Frontal cortex (tissue), 4 donors: ENCODE measurements around the gene CACNB2. TPM values are rescaled to one million over a fixed set of nuclear protein-coding genes. Genes with fewer than 3 reads are reported as not detected.
"Not testable (repeated sequence)": the region's sequence is repeated elsewhere in the genome, so short reads cannot be mapped to it uniquely, and the experiment has no call there.

Experiments
- DNase-seq, 2 donors: peaks; one replicate each; pipeline ENCODE4 v3.0.0; 2012; ENCODE audit warnings: low spot score in 2 of 2
- FAIRE-seq: peaks from 2 replicates; lab custom pipeline; 2012; peaks lifted over from hg19 to GRCh38; lab: Jason Lieb, UNC
- total RNA-seq: library from RNA; depleted of rRNA; stranded (reverse); fragments of >200 nt; gene quantifications from one replicate; pipeline ENCODE4 v1.2.3, GENCODE V29; 2014
- donor health status: control.
- donor health status: control.
- donor health status: control.

Gene CACNB2
- total RNA-seq, 1 donor from 2014 or later = 10.6 TPM

DNA sequence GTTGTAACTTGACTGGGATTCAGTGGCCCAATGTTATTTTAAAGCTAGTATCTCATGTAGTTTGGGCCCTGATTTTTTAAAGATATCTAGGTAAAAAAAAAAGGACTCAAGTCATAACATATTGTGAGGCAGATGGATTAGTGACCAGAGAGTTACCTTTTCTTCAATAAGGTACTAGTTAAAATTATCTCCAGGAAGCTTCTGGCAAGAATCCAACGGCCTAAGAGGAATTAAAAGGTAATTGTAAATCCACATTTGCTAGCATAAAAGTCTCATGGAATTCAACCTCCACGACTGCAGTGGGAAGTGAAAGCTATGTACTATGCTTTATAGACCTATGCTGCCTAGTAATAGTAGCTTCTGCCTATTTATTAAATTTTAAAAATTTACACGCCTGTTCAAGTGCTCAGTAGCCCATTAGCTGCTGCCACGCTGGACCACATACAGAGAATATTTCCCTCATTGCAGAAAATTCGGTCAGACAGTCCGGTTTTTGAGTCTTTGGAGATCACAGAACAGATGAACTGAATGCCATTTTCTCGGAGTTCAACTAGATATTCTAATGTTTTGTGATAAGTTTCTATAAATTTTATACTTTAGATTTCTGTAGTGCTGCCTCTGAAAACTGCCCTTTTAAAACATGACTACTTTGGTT is 392.8 kb downstream of the CACNB2 start:
- no peak for FAIRE-seq
- no peak for DNase-seq

DNA sequence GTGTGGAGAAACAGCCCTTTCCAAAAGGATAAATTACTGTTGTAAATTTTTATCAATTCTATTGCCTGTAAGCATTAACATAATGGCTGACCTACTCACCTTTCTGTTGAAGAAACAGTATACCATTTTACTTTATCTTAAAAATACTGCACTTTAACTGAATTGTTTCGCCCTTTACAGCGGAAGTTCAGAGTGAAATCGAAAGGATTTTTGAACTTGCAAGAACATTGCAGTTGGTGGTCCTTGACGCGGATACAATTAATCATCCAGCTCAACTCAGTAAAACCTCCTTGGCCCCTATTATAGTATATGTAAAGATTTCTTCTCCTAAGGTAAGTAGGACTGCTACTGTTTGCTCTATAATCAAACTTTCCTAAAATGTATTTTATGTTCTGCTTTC is 393.7 kb downstream of the CACNB2 start:
- DNase-seq (no peak), FAIRE-seq (no peak)

- FAIRE-seq (no peak), DNase-seq (no peak)
Measured at GRCh38 chr10:18539335-18539734, 399.1 kb downstream of the CACNB2 start.

- no peak for FAIRE-seq
- DNase-seq = no peak
Measured at GRCh38 chr10:18540195-18540594, 400.0 kb downstream of the CACNB2 start.

GRCh38 chr10:18542832-18543231 is 402.6 kb downstream of the CACNB2 start:
- no peak for DNase-seq
- FAIRE-seq = no peak

GRCh38 chr10:18545621-18546305 is 405.5 kb downstream of the CACNB2 start:
- DNase-seq = no peak
- no peak for FAIRE-seq

DNA sequence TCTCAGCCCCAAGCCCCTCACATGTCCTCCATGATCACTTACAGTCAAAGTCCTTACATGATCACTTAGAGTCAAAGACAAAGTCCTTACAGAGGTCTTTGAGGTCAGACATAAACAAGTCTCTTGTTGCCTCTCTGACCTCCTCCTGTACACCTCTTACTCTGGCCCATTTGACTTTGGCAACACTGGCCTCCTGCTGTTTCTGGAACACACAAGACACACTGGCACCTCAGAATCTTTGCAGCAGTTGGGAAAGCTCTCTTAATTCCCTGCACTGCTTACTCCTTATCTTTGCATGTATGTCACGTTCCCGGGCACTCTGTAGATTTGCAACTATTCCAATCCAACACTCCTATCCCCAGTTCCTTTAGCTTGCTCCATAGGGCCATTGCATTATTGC is 408.9 kb downstream of the CACNB2 start:
- no peak for DNase-seq
- no peak for FAIRE-seq

GRCh38 chr10:18551473-18551872 is 411.2 kb downstream of the CACNB2 start:
- no peak for FAIRE-seq
- DNase-seq = no peak

GRCh38 chr10:18554479-18554878 is 414.3 kb downstream of the CACNB2 start:
- DNase-seq (no peak), FAIRE-seq (no peak)

GRCh38 chr10:18556522-18557147 is 416.4 kb downstream of the CACNB2 start:
- FAIRE-seq (no peak), DNase-seq (no peak)

GRCh38 chr10:18557960-18558359 is 417.7 kb downstream of the CACNB2 start:
- FAIRE-seq (no peak), DNase-seq (no peak)

DNA sequence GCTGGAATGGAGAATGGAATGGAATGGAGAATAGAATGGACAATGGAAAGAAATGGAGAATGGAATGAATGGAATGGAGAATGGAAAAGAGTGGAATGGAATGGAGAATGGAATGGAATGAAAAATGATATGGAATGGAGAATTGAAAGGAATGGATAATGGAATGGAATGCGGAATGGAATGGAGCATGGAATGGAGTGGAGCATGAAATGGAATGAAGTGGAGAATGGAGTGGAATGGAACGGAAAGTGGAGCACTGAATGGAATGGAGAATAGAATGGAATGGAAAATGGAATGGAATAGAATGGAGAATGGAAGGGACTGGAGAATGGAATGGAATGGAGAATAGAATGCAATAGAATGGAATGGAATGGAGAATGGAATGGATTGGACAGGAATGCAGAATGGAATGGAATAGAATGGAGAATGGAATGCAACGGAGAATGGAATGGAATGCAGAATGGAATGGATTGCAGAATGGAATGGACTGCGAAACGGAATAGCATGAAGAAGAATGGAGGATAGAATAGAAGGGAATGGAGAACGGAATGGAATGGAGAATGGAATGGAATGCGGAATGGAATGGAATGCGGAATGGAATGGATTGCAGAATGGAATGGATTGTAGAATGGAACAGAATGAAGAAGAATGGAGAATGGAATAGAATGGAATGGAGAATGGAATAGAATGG is 421.8 kb downstream of the CACNB2 start:
- DNase-seq = no peak
- FAIRE-seq = no peak

DNA sequence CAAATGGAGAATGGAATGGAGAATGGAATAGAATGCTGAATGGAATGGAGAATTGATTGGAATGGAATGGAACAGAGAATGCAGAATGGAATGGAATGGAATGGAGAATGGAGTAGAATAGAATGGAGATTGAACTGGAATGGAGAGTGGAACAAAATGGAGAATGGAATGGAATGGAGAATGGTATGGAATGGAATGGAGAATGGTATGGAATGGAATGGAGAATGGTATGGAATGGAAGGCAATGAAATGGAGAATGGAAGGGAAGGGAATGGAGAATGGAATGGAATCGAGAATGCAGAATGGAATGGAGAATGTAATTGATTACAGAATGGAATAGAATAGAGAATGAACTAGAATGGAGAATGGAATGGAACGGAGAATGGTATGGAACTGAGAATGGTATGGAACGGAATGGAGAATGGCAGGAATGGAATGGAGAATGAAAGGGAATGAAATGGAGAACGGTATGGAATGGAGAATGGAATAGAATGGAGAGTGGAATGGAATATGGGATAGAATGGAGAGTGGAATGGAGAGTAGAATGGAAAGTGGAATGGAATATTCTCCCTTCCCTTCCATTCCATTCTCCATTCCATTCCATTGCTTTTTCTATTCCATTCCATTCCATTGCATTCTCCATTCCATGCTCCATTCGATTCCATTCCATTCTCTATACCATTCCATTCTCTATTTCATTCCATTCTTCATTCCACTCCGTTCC is 422.9 kb downstream of the CACNB2 start:
- DNase-seq = no peak
- no peak for FAIRE-seq

- no peak for DNase-seq
- FAIRE-seq = no peak
Measured at GRCh38 chr10:18565006-18565405, 424.8 kb downstream of the CACNB2 start.

- DNase-seq = no peak
- FAIRE-seq = no peak
Measured at GRCh38 chr10:18566177-18566576, 426.0 kb downstream of the CACNB2 start.

- no peak for FAIRE-seq
- no peak for DNase-seq
Measured at GRCh38 chr10:18567343-18567856, 427.2 kb downstream of the CACNB2 start.

DNA sequence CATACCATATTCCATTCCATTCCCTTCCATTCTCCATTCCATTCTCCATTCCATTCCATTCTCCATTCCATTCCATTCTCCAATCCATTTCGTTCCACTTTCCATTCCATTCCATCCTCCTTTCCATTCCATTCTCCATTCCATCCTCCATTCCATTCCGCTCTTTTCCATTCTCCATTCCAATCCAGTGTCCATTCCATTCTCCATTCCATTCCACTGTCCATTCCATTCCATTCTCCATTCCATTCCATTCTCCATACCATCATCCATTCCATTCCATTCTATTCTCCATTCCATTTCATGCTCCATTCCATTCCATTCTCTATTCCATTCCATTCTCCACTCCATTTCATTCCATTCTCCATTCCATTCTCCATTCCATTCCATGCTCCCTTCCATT is 430.2 kb downstream of the CACNB2 start:
- not testable (repeated sequence) for DNase-seq, FAIRE-seq

DNA sequence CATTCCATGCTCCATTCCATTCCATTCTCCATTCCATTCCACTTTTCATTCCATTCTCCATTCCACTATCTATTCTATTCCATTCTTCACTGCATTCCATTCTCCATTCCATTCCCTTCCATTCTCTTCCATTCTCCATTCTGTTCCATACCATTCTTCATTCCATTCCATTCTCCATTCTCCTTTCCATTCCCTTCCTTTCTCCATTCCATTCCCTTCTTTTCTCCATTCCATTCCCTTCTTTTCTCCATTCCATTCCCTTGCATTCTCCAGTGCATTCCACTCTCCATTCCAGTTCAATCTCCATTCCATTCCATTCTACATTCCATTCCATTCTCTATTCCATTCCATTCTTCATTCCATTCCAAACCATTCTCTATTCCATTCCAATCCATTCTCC is 430.9 kb downstream of the CACNB2 start:
- FAIRE-seq = no peak

GRCh38 chr10:18571780-18572179 is 431.6 kb downstream of the CACNB2 start:
- no peak for DNase-seq
- no peak for FAIRE-seq

More for the DNA sequence above, 430.9 kb downstream of the CACNB2 start:
- DNase-seq = no peak
